BLaER1 (cell line): ENCODE data around the gene BEX2.
"Not testable (repeated sequence)": the region's sequence is repeated elsewhere in the genome, so short reads cannot be mapped to it uniquely, and the experiment has no call there.

Source experiments
- H3K27ac ChIP-seq: shearing (Covaris generic); formaldehyde crosslinking; 2 replicates; pipeline ENCODE4 v1.8.1; 2022
- H3K27me3 ChIP-seq: shearing (Covaris generic); formaldehyde crosslinking; 2 replicates; pipeline ENCODE4 v1.8.1; 2022
- H3K36me3 ChIP-seq: shearing (Covaris generic); formaldehyde crosslinking; 2 replicates; pipeline ENCODE4 v1.8.1; 2022
- H3K4me1 ChIP-seq: shearing (Covaris generic); formaldehyde crosslinking; 2 replicates; pipeline ENCODE4 v1.8.1; 2022
- H3K4me2 ChIP-seq: shearing (Covaris generic); formaldehyde crosslinking; 2 replicates; pipeline ENCODE4 v1.8.1; 2022
- H3K4me3 ChIP-seq: shearing (Covaris generic); formaldehyde crosslinking; 2 replicates; pipeline ENCODE4 v1.8.1; 2022
- H3K9ac ChIP-seq: shearing (Covaris generic); formaldehyde crosslinking; 2 replicates; pipeline ENCODE4 v1.8.1; 2022
- H3K9me3 ChIP-seq: shearing (Covaris generic); formaldehyde crosslinking; 2 replicates; pipeline ENCODE4 v1.8.1; 2022
- H4K20me1 ChIP-seq: shearing (Covaris generic); formaldehyde crosslinking; 2 replicates; pipeline ENCODE4 v1.8.1; 2022
- Cebpa-rat ChIP-seq: shearing (Covaris generic); IDR thresholded peaks from 2 replicates; pipeline ENCODE4 v1.8.1; 2022

The BEX2 gene

GRCh38 chrX:103338663-103339062, 27.9 kb upstream of the BEX2 start:
- Histone ChIP-seq H3K9me3 (no peaks in the 10 kb centered on the region), H3K4me2 (no peak overlapping the region), H3K4me3 (no peak overlapping the region), H3K27me3 (peaks cover 18% of the 10 kb centered on the region), H3K27ac (no peak overlapping the region), H3K4me1 (no peaks in the 10 kb centered on the region), H4K20me1 (no peaks in the 10 kb centered on the region), H3K9ac (no peak overlapping the region), H3K36me3 (no peaks in the 10 kb centered on the region)
- no peak for TF ChIP-seq Cebpa-rat

GRCh38 chrX:103330681-103331288, 20.0 kb upstream of the BEX2 start:
- no peaks in the 10 kb centered on the region for H3K36me3 ChIP-seq
- no peak overlapping the region for H3K27ac ChIP-seq
- peaks cover 6% of the 10 kb centered on the region; the same call in 1 of the 2 replicates for H3K4me1 ChIP-seq
- H3K4me3 ChIP-seq, result no peak overlapping the region
- no peak for TF ChIP-seq Cebpa-rat
- no peak overlapping the region for H3K9ac ChIP-seq
- H3K4me2 ChIP-seq, result no peak overlapping the region
- no peaks in the 10 kb centered on the region for H3K9me3 ChIP-seq
- no peaks in the 10 kb centered on the region for H4K20me1 ChIP-seq
- H3K27me3 ChIP-seq, result peaks cover 33% of the 10 kb centered on the region

- H3K27ac ChIP-seq, result no peak within 1 kb of the TSS
- peaks cover 33% of the 10 kb centered on the region for H3K27me3 ChIP-seq
- H3K9me3 ChIP-seq, result no peaks in the 10 kb centered on the region
- H3K4me2 ChIP-seq, result no peak within 1 kb of the TSS
- peaks cover 6% of the 10 kb centered on the region; the same call in 1 of the 2 replicates for H3K4me1 ChIP-seq
- no peak within 1 kb of the TSS for H3K4me3 ChIP-seq
- H3K9ac ChIP-seq, result no peak within 1 kb of the TSS
- H3K36me3 ChIP-seq, result no peaks in the 10 kb centered on the region
- no peak for TF ChIP-seq Cebpa-rat
- H4K20me1 ChIP-seq, result no peaks in the 10 kb centered on the region
Measured at GRCh38 chrX:103329991-103330390, 19.2 kb upstream of the BEX2 start, which contains the start of gene TCEAL7. Gene TCEAL7, plus strand, starts transcription at chrX:103330239. Its CDS starts 1,165 bp downstream, at chrX:103331404.

GRCh38 chrX:103311399-103311780, 600 bp upstream of the BEX2 start:
- no peak overlapping the region for H3K9ac ChIP-seq
- no peaks in the 10 kb centered on the region for H3K4me1 ChIP-seq
- no peak overlapping the region for H3K4me3 ChIP-seq
- no peak overlapping the region for H3K27ac ChIP-seq
- peaks cover 13% of the 10 kb centered on the region for H3K9me3 ChIP-seq
- no peaks in the 10 kb centered on the region for H4K20me1 ChIP-seq
- no peaks in the 10 kb centered on the region for H3K27me3 ChIP-seq
- H3K4me2 ChIP-seq, result no peak overlapping the region
- TF ChIP-seq Cebpa-rat, result no peak
- no peaks in the 10 kb centered on the region for H3K36me3 ChIP-seq

- Histone ChIP-seq H3K4me2 (no peak overlapping the region), H3K27ac (no peak overlapping the region), H3K9me3 (peaks cover 13% of the 10 kb centered on the region), H3K9ac (no peak overlapping the region), H3K36me3 (no peaks in the 10 kb centered on the region), H4K20me1 (no peaks in the 10 kb centered on the region), H3K4me1 (no peaks in the 10 kb centered on the region), H3K27me3 (no peaks in the 10 kb centered on the region), H3K4me3 (no peak overlapping the region)
- TF ChIP-seq Cebpa-rat, result no peak
Measured at GRCh38 chrX:103309860-103310554, 783 bp downstream of the BEX2 start.

GRCh38 chrX:103305666-103306065, 5.1 kb downstream of the BEX2 start:
- not testable (repeated sequence) for H3K9ac ChIP-seq, H3K4me2 ChIP-seq, H3K27me3 ChIP-seq, H3K27ac ChIP-seq, H4K20me1 ChIP-seq, H3K4me1 ChIP-seq, H3K36me3 ChIP-seq, H3K4me3 ChIP-seq
- peaks cover 10% of the 10 kb centered on the region for H3K9me3 ChIP-seq

GRCh38 chrX:103304705-103305104, 6.1 kb downstream of the BEX2 start:
- H3K27me3 ChIP-seq, result no peaks in the 10 kb centered on the region; the same call in 1 of the 2 replicates
- 0 out of 2 replicates have a peak, but pooled peaks cover under 1% of the 10 kb centered on the region for H3K9me3 ChIP-seq
- no peaks in the 10 kb centered on the region for H4K20me1 ChIP-seq
- no peak overlapping the region for H3K27ac ChIP-seq
- no peak overlapping the region for H3K4me2 ChIP-seq
- H3K4me3 ChIP-seq, result no peak overlapping the region
- no peaks in the 10 kb centered on the region for H3K4me1 ChIP-seq
- no peaks in the 10 kb centered on the region for H3K36me3 ChIP-seq
- TF ChIP-seq Cebpa-rat, result no peak
- H3K9ac ChIP-seq, result no peak overlapping the region

GRCh38 chrX:103293118-103293517, 17.7 kb downstream of the BEX2 start:
- H3K4me2 ChIP-seq, result no peak overlapping the region
- no peaks in the 10 kb centered on the region for H3K4me1 ChIP-seq
- H3K4me3 ChIP-seq, result no peak overlapping the region
- TF ChIP-seq Cebpa-rat, result no peak
- H3K9ac ChIP-seq, result no peak overlapping the region
- no peaks in the 10 kb centered on the region; the same call in 1 of the 2 replicates for H3K27me3 ChIP-seq
- H3K9me3 ChIP-seq, result peaks cover 4% of the 10 kb centered on the region; the same call in 1 of the 2 replicates
- no peaks in the 10 kb centered on the region for H4K20me1 ChIP-seq
- H3K36me3 ChIP-seq, result no peaks in the 10 kb centered on the region
- H3K27ac ChIP-seq, result no peak overlapping the region

GRCh38 chrX:103279624-103280023, 31.2 kb downstream of the BEX2 start:
- Histone ChIP-seq H3K9me3 (peaks cover 4% of the 10 kb centered on the region; the same call in 1 of the 2 replicates), H3K4me1 (no peaks in the 10 kb centered on the region), H3K4me2 (no peak overlapping the region), H3K9ac (no peak overlapping the region), H3K27ac (no peak overlapping the region), H4K20me1 (no peaks in the 10 kb centered on the region), H3K4me3 (no peak overlapping the region), H3K36me3 (no peaks in the 10 kb centered on the region), H3K27me3 (peaks cover 22% of the 10 kb centered on the region)
- no peak for TF ChIP-seq Cebpa-rat

- Histone ChIP-seq H3K9me3 (no peaks in the 10 kb centered on the region), H3K9ac (no peak within 1 kb of the TSS), H3K36me3 (no peaks in the 10 kb centered on the region), H3K4me3 (no peak within 1 kb of the TSS), H3K27ac (no peak within 1 kb of the TSS), H3K4me1 (no peaks in the 10 kb centered on the region), H3K27me3 (peaks cover 22% of the 10 kb centered on the region), H3K4me2 (no peak within 1 kb of the TSS), H4K20me1 (no peaks in the 10 kb centered on the region)
- TF ChIP-seq Cebpa-rat, result no peak
Measured at GRCh38 chrX:103276581-103277002, 34.2 kb downstream of the BEX2 start, which contains the start of gene TCEAL5. Gene TCEAL5, minus strand, starts transcription at chrX:103276750. Its CDS starts 2,187 bp downstream, at chrX:103274563.
